GM12865 (cell line): ENCODE results near the gene RTN4.

Experiments used
- DNase-seq: peaks from one replicate; pipeline ENCODE4 v3.0.0; 2010; ENCODE audit warnings: low read depth
- H3K4me3 ChIP-seq: 2 replicates; pipeline ENCODE4 v1.5.1; 2011; ENCODE audit warnings: mild to moderate bottlenecking, low read depth, low read length, control low read depth
- TF ChIP-seq, protein P1 (sequence below): IDR thresholded peaks from 2 replicates; pipeline ENCODE4 v1.5.1; 2011; ENCODE audit warnings: low read length, control low read depth, low read depth, inconsistent platforms; ENCODE audit not compliant: insufficient read depth; ENCODE audit errors: missing control alignments

Gene RTN4

DNA sequence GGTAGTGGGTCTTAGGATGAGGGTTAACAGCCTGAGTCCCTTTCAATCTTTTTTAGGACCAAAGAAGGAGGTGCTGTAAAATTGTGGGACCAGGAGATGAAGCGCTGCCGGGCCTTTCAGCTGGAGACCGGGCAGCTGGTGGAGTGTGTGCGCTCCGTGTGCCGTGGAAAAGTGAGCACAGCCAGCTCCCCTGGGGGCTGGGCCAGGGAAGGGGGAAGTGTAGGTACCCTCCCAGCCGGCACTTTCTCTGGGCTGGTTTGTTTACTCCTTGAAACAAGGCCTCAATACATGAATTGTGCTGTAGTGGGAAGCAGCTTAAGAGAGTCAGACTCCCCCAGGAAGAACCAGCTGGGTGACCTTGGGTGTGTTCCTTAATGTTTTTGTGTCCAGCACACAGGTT is 90.1 kb downstream of the RTN4 start:
- DNase-seq: no peak
- H3K4me3 ChIP-seq: no peak overlapping the region
- TF ChIP-seq, protein P1, sequence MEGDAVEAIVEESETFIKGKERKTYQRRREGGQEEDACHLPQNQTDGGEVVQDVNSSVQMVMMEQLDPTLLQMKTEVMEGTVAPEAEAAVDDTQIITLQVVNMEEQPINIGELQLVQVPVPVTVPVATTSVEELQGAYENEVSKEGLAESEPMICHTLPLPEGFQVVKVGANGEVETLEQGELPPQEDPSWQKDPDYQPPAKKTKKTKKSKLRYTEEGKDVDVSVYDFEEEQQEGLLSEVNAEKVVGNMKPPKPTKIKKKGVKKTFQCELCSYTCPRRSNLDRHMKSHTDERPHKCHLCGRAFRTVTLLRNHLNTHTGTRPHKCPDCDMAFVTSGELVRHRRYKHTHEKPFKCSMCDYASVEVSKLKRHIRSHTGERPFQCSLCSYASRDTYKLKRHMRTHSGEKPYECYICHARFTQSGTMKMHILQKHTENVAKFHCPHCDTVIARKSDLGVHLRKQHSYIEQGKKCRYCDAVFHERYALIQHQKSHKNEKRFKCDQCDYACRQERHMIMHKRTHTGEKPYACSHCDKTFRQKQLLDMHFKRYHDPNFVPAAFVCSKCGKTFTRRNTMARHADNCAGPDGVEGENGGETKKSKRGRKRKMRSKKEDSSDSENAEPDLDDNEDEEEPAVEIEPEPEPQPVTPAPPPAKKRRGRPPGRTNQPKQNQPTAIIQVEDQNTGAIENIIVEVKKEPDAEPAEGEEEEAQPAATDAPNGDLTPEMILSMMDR: no peak

DNA sequence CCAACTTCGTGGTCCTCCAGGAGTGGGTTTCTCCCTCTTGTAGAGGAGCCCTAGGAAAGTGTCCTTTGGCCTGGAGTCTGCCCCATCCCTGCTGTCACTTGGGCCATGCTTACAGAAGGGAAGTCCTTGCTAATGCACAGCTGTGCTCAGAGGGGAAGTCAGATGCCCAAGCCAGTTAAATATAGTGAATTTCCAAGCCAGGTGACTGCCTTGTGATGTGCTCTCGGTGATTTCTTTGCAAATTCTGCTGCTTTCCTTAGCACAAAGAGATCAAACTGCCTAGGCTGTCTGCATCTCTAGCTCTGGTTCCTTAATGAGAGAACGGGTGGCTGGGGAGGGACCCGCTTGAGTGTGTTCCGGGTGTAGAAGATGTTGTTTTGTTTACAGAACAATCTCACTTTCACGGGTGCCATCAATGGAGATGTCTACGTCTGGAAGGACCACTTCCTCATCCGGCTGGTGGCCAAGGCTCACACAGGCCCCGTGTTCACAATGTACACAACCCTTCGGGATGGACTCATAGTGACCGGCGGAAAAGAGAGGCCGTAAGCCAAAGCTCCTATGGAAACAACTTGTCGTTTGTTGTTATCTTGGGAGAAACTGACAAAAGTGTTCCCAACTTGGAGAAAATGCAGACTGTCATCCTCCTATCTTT is 91.4 kb downstream of the RTN4 start:
- no peak for DNase-seq
- H3K4me3 ChIP-seq: no peak overlapping the region
- TF ChIP-seq, protein P1: no peak

DNA sequence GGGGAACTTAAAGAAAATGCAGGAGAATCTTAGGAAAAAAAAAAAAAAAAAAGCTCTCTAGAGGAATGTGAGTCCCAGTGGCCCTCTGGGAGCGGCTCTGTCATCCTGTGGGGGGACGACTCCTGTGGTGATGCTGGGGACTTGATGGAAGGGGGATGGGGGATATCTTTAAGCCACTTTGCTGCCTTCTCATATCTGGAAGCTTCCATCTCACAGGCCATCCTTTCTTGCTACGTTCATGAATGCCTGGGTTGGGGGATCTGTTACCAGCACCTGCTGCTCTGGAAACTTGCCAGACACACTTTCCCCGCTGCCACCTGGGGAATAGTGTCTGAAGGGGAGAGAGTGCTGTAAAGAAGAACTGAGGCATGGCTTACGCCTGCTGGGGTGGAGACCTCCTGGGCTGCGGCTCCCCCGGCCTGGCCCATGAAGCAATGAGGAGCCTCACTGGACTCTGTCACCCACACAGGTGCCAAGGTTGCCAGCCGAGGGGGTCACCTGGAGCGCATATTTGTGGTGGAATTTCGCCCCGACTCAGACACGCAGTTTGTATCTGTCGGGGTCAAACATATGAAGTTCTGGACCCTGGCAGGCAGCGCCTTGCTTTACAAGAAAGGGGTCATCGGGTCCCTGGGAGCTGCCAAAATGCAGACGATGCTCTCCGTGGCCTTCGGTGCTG is 92.8 kb downstream of the RTN4 start:
- TF ChIP-seq, protein P1: no peak
- H3K4me3 ChIP-seq: no peak overlapping the region
- DNase-seq: no peak

DNA sequence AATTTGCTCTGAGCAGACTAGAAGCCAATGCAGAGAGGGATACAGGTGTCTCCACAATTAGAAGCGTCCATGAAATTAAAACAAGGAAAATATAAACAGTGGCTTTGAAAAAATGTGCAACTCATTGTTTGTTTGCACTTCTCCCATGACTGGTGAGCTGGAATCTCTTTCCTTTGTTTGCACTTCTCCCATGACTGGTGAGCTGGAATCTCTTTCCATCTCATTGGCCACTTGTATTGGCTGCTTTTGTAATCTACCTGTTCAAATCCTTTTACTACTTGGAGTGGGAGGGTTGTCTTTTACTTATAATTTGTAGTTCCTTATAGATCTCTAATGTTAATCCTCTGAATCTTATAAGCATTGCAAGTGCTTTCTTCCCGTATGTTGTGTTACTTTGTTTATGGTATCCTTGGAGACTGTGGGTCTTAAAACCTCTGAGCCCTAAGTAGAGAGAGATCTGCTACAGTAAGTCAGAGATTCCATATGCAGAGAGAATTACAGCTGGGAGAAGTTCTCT is 94.1 kb downstream of the RTN4 start:
- no peak overlapping the region for H3K4me3 ChIP-seq
- no peak for DNase-seq
- TF ChIP-seq, protein P1: no peak

- no peak for DNase-seq
- TF ChIP-seq, protein P1: no peak
- no peak overlapping the region for H3K4me3 ChIP-seq
Measured at GRCh38 chr2:54955358-54956110, 94.7 kb downstream of the RTN4 start.

DNA sequence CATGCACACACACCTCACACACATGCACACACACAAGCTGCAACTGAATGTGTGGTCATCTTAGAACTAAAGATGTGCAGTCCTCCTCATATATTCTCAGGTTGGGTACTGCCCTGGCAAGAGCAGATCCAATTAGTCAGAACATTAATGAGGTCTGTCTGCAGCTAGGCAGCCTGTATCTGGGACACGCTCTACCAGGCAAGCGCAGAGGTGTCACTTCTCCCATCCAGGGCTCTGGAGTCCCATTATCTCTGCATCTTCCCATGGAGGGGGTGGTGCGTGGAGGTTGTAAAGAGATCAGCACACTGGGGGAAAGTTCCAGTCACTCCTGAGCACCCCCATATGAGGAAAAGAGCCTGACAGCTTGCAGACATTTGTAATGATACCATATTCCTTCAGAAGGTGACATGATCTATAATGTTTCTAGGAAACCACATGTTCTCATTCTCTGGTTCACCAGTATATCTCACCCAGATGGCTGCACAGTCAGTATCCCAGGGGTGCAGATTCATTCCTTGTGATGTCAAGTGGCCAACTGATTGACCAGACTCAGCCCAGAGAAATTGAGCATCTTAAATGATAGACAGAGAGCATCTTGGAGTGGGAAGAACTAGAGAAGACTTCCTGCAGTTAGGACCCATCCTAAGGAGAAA is 95.4 kb downstream of the RTN4 start:
- no peak for DNase-seq
- TF ChIP-seq, protein P1: no peak
- no peak overlapping the region for H3K4me3 ChIP-seq
